IPS-18a (cell line): Measurements from ENCODE around the gene TAC3.

Experiments
- H3K27ac ChIP-seq: one replicate; pipeline ENCODE4 v1.5.1; 2013; ENCODE audit warnings: low read length
- H3K27me3 ChIP-seq: one replicate; pipeline ENCODE4 v1.6.1; 2013; ENCODE audit warnings: mild to moderate bottlenecking, low read length; ENCODE audit not compliant: control insufficient read depth, insufficient read depth
- H3K36me3 ChIP-seq: one replicate; pipeline ENCODE4 v1.6.1; 2013; ENCODE audit warnings: low read depth, low read length; ENCODE audit not compliant: control insufficient read depth
- H3K4me1 ChIP-seq: one replicate; pipeline ENCODE4 v1.6.1; 2013; ENCODE audit warnings: low read depth, low read length; ENCODE audit not compliant: control insufficient read depth
- H3K4me3 ChIP-seq: one replicate; pipeline ENCODE4 v1.5.1; 2013; ENCODE audit warnings: low read length
- H3K9ac ChIP-seq: one replicate; pipeline ENCODE4 v1.6.1; 2013; ENCODE audit warnings: mild to moderate bottlenecking, low read length, moderate library complexity
- H3K9me3 ChIP-seq: one replicate; pipeline ENCODE4 v1.6.1; 2013; ENCODE audit warnings: low read depth, low read length; ENCODE audit not compliant: control insufficient read depth

The TAC3 gene

DNA sequence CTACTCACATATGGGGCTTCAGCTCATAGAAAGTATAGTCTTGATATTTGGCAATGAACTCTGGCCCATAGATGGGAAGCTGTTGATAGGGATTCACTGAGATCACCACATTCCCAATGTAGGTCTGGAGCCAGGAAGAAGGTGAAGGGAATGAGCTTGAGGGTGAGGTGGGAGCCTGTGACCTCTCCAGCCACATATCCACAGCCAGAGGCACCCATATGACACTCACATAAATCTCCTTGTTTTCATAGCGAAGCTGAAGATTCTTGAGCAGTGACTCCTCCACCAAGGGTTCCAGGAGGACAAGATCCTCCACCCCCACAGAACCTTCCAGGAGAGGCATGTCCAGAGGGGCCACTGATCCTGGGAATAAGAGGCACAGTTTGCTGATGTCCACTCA, 31.7 kb upstream of the TAC3 start:
- no peaks in the 10 kb centered on the region for H3K27me3 ChIP-seq
- no peaks in the 10 kb centered on the region for H3K9me3 ChIP-seq
- H3K4me3 ChIP-seq, result no peak overlapping the region
- no peaks in the 10 kb centered on the region for H3K36me3 ChIP-seq
- H3K9ac ChIP-seq, result no peak overlapping the region
- H3K4me1 ChIP-seq, result no peaks in the 10 kb centered on the region
- H3K27ac ChIP-seq, result no peak overlapping the region

DNA sequence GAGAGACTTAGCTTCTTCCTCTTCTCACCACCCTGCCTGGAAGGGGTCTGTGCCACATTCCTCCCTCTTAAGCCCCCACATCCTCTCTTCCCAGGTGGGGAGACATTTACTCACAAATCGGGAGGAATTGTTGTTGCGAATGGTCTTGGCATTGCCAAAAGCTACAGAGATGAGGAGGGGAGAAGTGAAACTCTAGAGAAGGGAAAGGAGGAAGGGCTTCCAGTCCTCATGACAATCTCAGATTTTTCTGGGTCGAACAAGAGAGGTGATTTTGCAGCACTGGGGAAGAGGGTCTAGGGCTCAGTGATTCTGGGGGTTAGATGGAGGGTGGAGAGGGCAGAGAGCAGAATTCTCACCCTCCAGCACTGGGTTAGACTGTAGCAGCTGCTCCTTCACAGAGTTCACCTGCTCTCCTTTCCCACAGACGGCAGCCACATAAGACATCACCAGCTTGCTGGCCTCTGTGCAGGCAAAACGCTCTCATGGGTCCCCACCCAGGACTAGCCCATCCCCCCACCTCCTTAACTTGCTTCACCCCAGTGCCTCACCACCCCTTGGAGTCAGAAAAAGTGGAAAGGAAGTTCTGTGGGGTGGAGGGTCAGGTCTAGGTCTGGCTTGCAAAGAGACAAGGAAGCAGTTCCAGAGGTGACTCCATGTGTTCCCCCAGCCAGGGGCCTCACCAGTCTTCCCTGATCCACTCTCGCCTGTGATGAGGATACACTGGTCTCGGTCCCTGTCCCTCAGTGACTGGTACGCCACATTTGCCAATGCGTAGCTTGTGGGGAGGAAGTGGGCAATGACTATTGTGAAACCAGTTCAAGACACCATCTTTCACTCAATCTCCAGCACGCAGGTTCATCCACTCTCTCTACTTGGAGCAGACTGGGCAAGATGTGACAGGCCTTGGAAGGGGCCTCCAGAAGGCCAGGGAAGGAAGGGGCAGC, 30.9 kb upstream of the TAC3 start:
- Histone ChIP-seq H3K4me3 (no peak overlapping the region), H3K36me3 (no peaks in the 10 kb centered on the region), H3K27me3 (no peaks in the 10 kb centered on the region), H3K9ac (no peak overlapping the region), H3K27ac (no peak overlapping the region), H3K9me3 (no peaks in the 10 kb centered on the region), H3K4me1 (no peaks in the 10 kb centered on the region)

DNA sequence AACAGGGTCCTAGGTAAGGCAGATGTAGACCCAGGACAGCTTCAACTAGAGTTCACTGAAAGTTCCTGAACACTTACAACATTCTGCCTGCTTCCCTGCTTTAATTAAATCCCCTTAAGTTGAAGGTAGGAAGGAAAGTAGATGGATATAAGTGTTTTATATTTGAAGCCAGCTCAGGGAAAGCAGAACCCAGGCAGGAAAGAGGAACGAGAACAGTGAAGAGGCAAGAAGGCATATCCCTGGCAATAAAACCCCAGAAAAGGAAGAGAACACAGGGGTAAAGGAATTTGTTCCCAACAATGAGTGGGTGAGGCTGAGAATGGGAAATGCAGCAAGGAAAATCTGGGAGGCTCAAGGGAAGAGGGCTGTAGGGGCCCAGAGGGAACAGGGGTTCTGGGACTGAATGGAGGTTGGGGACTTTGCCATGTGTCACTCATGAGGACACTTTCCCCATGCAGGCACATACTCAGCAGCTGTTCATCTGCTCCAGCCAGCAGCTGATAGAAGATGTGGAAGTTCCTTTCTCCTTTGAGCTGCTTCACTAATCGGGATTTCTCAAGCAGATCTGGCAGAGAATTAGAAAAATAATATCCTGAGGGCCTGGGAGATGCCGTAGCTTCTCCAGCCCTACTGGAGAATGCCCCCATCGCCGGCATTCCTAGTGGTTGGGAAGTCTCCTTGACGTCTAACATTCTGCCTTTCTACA, 29.9 kb upstream of the TAC3 start:
- no peaks in the 10 kb centered on the region for H3K4me1 ChIP-seq
- no peaks in the 10 kb centered on the region for H3K27me3 ChIP-seq

DNA sequence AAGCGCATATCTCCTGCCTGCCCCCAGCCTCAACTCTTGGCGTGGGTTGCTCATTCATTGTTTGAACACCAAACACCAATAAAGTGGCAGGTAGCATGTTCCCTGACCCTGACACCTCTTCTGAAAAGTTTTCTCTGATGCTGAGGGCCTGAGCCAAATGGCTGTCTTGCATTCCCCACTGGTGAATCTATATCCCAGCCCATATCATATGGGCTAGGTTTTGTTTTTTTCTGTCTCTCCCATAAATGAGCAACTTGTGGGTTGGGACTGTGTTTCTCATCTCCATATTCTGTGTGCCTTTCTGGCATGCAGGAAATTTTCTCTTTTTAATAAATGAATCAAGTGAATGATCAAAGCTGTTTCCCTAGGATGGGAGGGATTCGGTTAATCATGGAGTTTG, 28.6 kb upstream of the TAC3 start:
- no peak overlapping the region for H3K27ac ChIP-seq
- H3K9me3 ChIP-seq, result no peaks in the 10 kb centered on the region
- H3K4me3 ChIP-seq, result no peak overlapping the region
- no peak overlapping the region for H3K9ac ChIP-seq
- no peaks in the 10 kb centered on the region for H3K4me1 ChIP-seq
- no peaks in the 10 kb centered on the region for H3K36me3 ChIP-seq
- no peaks in the 10 kb centered on the region for H3K27me3 ChIP-seq

More for the DNA sequence above, 29.9 kb upstream of the TAC3 start:
- Histone ChIP-seq H3K9me3 (no peaks in the 10 kb centered on the region), H3K9ac (no peak overlapping the region), H3K27ac (no peak overlapping the region), H3K4me3 (no peak overlapping the region), H3K36me3 (no peaks in the 10 kb centered on the region)

DNA sequence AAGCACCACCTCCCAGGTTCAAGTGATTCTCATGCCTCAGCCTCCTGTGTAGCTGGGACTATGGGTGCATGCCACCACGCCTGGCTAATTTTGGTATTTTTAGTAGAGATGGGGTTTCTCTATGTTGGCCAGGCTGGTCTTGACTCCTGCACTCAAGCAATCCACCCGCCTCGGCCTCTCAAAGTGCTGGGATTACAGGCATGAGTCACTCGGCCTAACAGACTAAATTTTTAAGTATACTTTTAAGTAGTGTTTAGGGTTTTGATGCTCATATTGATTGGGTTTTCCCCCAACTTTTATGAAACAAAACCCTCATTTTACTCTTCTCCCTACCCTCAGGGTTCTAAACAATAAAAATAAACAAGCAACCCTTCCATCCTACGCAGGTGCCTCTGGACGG, 28.1 kb upstream of the TAC3 start:
- no peaks in the 10 kb centered on the region for H3K36me3 ChIP-seq
- no peak overlapping the region for H3K4me3 ChIP-seq
- H3K27ac ChIP-seq, result no peak overlapping the region
- no peaks in the 10 kb centered on the region for H3K4me1 ChIP-seq
- H3K9me3 ChIP-seq, result no peaks in the 10 kb centered on the region
- no peaks in the 10 kb centered on the region for H3K27me3 ChIP-seq
- H3K9ac ChIP-seq, result no peak overlapping the region

DNA sequence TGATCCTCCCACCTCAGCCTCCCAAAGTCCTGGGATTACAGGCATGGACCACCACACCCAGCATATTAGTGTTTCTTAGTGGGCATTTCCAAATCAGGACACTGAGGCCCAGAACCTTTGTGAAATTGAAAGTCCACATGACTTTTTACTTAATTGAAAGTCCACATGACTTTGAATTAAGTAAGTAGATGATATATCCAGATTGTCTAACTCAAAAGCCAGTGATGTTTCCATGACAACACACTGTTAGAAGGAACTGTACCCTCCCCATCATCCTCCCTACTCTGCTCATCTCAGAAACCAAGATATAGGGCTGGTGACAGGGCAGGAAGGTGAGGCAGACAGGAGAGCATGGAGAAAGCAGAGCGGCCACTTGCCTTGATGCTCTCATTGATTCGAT, 26.4 kb upstream of the TAC3 start:
- no peaks in the 10 kb centered on the region for H3K9me3 ChIP-seq
- no peaks in the 10 kb centered on the region for H3K27me3 ChIP-seq

DNA sequence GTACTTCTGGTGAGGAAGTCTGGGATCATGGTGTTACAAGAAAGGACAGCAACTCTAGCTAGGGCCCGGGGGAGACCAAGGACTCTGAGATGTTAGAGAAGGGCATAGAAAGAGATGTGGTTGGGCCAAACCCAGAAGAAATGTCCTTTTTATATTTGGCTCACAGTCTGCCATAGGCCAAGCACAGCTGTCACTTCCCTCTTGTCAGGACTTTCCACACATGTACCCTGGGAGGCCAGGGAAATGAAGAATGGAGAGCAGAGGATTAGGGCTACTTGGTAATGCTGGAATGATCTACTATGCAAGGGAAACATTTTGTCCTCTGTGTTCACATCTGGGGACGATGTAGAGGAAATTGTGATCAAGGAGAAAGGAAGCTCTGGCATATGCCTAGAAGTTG, 24.4 kb upstream of the TAC3 start:
- Histone ChIP-seq H3K4me1 (no peaks in the 10 kb centered on the region), H3K27ac (no peak overlapping the region), H3K36me3 (no peaks in the 10 kb centered on the region), H3K27me3 (no peaks in the 10 kb centered on the region), H3K9me3 (no peaks in the 10 kb centered on the region), H3K4me3 (no peak overlapping the region), H3K9ac (no peak overlapping the region)

More for the DNA sequence above, 26.4 kb upstream of the TAC3 start:
- H3K36me3 ChIP-seq, result no peaks in the 10 kb centered on the region
- no peak overlapping the region for H3K4me3 ChIP-seq
- H3K27ac ChIP-seq, result no peak overlapping the region
- no peaks in the 10 kb centered on the region for H3K4me1 ChIP-seq
- H3K9ac ChIP-seq, result no peak overlapping the region

DNA sequence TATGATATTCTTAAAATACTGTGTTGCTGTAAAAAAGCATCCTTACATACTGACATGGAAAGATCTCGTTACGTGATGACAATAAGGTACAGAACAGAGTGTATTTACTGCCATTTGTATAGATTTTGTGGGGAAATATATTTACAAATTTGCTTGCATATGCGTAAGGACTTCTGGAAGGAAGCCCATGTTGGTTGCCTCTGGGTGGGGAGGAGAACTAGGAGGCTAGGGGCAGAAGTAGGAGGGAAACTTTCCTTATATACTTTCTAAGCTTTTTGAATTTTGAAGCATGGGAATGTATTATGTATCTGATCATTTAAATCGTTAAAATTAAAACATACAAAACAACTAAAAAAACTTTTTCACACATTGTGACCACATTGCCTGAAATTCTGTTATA, 23.9 kb upstream of the TAC3 start:
- no peaks in the 10 kb centered on the region for H3K9me3 ChIP-seq
- H3K27me3 ChIP-seq, result no peaks in the 10 kb centered on the region
- no peak overlapping the region for H3K27ac ChIP-seq
- H3K9ac ChIP-seq, result no peak overlapping the region
- H3K36me3 ChIP-seq, result no peaks in the 10 kb centered on the region
- H3K4me1 ChIP-seq, result no peaks in the 10 kb centered on the region
- H3K4me3 ChIP-seq, result no peak overlapping the region

DNA sequence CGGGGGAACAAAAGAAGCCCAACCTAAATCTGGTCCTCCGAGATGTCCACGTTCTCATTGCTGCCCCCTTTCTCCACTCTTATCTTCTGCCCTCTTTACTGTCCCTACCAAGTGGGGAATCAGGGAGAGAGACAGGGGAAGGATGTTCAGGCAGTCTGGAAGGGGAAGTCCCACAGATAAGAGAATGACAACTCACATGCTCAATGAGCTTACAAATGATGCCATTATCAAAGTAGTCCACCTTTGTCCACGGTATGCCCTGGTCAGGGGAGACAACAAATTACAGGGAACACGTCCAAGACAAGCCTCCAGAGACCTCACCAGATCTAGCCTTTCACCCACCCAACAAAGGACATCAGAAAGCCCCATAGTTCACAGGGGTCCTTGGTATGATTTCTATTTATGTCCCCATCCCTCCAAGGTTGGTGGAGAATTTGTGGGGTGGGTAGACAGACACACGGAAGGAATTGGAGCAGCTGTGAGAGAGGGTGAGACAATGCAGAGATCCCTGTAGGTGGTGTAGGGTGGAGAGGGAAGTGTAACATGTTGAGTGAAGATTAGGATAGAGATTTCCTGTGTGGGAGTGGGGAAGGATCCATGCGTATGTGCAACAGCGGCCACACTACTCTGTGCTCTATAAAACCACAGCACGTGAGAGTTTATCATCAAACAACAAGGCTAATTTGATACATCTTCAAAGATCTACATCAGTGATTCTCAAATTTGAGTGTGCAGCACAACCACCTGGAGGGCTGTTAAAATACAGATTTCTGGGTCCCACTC, 22.9 kb upstream of the TAC3 start:
- H3K36me3 ChIP-seq, result no peaks in the 10 kb centered on the region
- H3K27ac ChIP-seq, result no peak overlapping the region
- H3K27me3 ChIP-seq, result no peaks in the 10 kb centered on the region
- no peak overlapping the region for H3K4me3 ChIP-seq
- H3K9ac ChIP-seq, result no peak overlapping the region
- no peaks in the 10 kb centered on the region for H3K9me3 ChIP-seq
- no peaks in the 10 kb centered on the region for H3K4me1 ChIP-seq

DNA sequence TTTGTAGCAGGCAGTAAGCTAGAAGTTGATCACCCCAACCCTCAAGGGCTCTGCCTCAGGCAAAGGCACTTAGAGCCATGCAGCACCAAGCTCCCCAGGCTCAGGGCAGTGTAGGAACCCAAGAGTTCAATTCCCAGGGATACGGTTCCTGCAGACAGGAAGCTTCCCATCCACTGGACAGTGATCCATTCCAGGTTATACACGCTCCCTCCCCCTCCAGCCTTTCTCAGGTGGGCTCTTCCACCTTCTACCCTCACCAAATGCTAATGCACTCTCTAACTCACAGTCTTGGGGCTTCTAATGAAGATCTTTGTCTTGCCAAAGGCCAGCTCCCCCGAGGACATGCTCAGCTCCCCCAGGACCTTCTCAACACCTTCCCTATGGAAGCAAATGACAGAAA, 20.9 kb upstream of the TAC3 start:
- H3K36me3 ChIP-seq, result no peaks in the 10 kb centered on the region
- no peaks in the 10 kb centered on the region for H3K27me3 ChIP-seq

DNA sequence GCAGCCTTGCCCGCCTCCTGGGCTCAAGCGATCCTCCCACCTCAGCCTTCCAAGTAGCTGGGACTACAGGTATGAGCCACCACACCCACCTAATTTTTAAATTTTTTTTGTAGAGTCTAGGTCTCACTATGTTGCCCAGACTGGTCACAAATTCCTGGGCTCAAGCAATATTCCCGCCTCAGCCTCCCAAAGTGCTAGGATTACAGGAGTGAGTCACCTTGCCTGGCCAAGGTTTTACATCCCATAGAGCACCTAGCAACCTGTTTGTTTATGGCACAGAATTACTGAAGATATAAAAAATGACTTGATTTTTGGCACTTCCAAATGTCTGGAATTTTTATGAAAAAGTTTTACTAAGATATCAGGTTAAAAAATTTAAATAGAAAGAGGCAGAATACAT, 17.1 kb upstream of the TAC3 start:
- H3K9me3 ChIP-seq, result no peaks in the 10 kb centered on the region
- no peaks in the 10 kb centered on the region for H3K4me1 ChIP-seq
- no peaks in the 10 kb centered on the region for H3K27me3 ChIP-seq
- no peak overlapping the region for H3K9ac ChIP-seq
- no peak overlapping the region for H3K27ac ChIP-seq
- no peaks in the 10 kb centered on the region for H3K36me3 ChIP-seq
- H3K4me3 ChIP-seq, result no peak overlapping the region

More for the DNA sequence above, 20.9 kb upstream of the TAC3 start:
- no peak overlapping the region for H3K27ac ChIP-seq
- no peaks in the 10 kb centered on the region for H3K9me3 ChIP-seq
- no peaks in the 10 kb centered on the region for H3K4me1 ChIP-seq
- no peak overlapping the region for H3K4me3 ChIP-seq
- no peak overlapping the region for H3K9ac ChIP-seq
